ENCODE measurements around the gene NOM1.
"Not testable (repeated sequence)": the region's sequence is repeated elsewhere in the genome, so short reads cannot be mapped to it uniquely, and the experiment has no call there.

Gene NOM1

DNA sequence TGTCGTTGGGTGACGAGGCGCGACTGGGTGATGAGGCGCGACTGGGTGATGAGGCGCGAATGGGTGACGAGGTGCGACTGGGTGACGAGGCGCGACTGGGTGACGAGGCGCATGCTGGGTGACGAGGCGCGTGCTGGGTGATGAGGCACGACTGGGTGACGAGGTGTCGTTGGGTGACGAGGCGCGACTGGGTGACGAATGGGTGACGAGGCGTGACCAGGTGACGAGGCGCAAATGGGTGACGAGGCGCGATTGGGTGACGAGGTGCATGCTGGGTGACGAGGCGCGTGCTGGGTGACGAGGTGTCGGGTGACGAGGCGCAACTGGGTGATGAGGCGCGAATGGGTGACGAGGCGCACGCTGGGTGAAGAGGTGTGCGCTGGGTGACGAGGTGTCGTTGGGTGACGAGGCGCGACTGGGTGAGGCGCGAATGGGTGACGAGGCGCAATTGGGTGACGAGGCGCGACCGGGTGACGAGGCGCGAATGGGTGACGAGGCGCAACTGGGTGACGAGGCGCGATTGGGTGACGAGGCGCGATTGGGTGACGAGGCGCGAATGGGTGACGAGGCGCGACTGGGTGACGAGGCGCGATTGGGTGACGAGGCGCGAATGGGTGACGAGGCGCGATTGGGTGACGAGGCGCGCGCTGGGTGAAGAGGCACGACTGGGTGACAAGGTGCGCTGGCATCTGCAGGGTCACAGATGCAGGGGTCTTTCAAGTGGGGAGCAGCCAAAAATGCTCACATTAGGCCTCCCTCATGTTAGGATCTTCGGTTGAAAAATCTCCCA is 7.9 kb upstream of the NOM1 start:
- DNase-seq (ENCODE audit: low read depth in 2 of 2): no peak

DNA sequence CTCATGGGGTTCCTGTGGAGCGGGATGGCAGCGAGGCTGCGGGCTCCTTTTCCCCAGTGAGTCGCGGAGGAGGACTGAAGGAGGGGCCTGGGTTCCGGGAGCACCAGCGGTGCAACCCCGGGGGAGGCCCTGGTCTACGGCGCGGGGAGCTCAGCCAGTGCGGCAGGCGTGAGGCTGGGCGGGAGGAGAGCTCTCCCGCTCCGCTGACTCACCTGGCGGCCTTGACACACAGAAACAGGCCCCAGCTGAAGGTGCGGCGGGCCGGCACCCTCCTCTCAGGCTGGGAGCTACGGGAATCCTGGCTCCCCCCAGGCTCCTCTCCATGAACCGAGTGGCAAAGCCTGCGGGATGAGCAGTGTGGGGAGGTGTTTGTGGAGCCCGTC is 6.8 kb upstream of the NOM1 start:
- no peak for DNase-seq (ENCODE audit: low read depth in 2 of 2)

GRCh38 chr7:156943091-156944041 is 6.1 kb upstream of the NOM1 start:
- DNase-seq (ENCODE audit: low read depth in 2 of 2): no peak

DNA sequence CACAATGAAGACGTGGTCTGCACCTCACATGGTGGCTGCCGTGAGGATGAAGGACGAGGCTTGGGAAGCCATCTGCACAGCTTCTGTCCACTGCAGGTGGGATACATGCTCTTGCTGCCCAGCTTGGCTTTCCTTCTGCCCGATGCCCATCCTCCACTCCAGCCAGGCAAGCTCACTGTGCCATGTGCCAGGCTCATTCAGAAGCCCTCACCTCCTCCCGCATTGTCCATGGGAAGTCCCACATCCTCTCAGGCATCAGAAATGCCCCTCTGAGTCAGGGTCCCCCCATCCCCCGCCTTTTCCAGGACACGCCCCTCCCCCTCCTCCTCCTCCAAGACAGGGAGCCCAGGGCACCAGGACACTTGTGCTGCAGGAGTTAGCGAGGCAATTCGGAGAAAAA is 4.6 kb upstream of the NOM1 start:
- no peak for DNase-seq (ENCODE audit: low read depth in 2 of 2)

DNA sequence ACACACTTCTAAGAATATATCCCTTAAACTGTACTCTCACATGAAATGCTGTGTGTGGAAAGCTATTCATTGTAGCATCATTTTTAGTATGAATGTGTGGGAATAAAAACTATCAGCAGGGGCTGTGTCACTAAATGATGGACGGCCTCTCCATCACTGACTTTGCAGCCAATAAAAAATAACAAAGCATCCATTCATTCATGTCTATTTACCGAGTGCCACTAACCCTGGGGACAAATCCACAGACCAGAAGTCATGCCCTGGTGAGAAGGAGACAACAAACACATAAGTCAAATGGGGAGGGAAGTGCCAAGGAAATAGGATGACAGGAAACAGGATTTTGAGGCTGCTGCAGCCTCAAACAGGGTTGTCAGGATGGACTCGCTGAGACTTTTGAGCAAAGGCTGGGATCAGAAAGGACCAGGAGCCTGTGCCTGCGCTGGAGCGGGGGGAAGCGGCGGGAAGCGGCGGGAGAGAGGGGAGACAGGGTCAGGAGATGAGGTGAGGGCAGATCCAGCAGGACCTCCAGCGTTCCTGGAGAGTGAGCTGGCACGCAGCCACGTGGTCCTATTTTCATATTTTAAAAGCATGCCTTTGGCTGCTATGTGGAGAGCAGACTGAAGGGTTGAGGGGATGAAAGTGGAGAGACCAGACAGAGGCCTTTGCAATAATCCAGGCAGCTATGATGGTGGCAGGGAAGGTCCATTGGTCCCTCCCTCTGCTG is 2.2 kb upstream of the NOM1 start:
- no peak for DNase-seq (ENCODE audit: low read depth in 2 of 2)

DNA sequence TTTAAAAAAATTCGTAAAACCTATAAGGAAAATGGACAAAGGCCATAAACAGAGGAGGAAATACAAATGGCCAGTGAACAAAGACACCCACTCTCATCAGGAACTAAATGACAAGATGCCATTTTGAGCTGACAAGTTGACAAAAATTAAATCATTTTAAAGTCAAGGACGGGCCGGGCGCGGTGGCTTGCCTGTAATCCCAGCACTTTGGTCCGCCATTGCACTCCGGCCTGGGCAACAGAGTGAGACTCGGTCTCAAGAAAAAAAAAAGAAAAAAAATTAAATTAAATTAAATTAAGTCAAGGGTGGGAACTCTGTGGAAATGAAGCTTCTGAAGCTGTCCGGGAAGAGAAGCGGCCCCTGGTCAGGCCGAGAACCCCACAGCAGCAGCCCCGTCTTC is 1.2 kb upstream of the NOM1 start:
- DNase-seq (ENCODE audit: low read depth in 2 of 2): no peak

DNA sequence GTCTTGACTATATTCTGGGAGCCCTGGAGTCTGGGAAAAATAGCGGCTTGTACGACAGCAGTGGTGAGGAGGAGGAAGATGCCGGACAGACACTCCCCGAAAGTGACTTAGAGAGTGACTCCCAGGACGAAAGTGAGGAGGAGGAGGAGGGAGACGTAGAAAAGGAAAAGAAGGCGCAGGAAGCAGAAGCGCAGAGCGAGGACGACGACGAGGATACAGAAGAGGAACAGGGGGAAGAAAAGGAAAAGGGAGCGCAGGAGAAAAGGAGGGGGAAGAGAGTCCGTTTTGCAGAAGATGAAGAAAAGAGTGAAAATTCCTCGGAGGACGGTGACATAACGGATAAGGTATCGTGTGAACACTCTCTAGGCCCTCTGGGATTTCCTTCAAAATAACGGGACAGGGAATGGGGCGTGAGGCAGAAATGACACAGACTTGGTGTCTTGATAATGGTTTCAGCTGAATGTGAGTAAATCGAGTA is 908 bp downstream of the NOM1 start:
- DNase-seq (ENCODE audit: low read depth in 2 of 2): no peak

GRCh38 chr7:156953215-156953614 is 3.7 kb downstream of the NOM1 start:
- DNase-seq (ENCODE audit: low read depth in 2 of 2): not testable (repeated sequence)

DNA sequence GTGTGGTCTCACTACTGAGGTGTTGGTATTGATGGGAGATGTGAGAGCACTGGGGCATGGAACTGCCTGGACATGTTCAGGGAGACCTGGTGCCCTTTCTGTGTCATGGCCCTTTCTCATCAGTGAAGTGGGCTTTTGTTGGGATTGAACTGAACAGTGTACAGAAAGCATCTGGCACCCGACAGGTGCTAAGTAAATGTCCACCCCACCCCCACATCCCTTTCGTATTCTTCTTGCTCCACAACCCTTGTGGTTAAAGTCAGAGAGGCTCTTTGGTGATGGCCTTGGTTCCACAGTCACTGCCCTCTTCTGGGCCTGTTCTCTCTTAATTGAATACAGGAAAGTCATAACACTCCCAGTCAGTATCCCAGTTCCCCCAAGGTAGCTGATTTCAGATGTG is 5.4 kb downstream of the NOM1 start:
- DNase-seq (ENCODE audit: low read depth in 2 of 2): no peak

DNA sequence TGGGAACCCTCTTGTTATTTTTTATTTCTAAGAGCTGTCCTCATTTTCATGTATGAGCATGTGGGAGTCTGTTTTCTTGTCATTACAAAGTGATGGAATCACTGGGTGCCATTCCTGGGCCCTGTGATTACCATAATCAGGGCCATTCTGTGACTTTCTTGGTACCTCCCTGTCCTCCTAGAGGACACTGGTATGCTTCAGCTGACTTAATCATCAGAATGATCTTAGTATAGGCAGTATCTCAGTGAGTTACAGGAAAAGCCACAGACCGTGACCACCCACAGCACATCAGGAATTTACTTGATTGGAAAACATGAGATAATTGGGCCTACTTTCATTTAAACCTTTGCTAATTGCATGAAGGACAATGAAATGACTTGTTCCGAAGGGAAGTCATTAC is 7.2 kb downstream of the NOM1 start:
- DNase-seq (ENCODE audit: low read depth in 2 of 2): no peak

GRCh38 chr7:156962145-156962544 is 12.6 kb downstream of the NOM1 start:
- DNase-seq (ENCODE audit: low read depth in 2 of 2): no peak

- DNase-seq (ENCODE audit: low read depth in 2 of 2): no peak
These were observed 13.4 kb downstream of the NOM1 start for GRCh38 chr7:156962897-156963296.

GRCh38 chr7:156963472-156963871 is 14.0 kb downstream of the NOM1 start:
- DNase-seq (ENCODE audit: low read depth in 2 of 2): no peak

- no peak for DNase-seq (ENCODE audit: low read depth in 2 of 2)
These were observed 15.5 kb downstream of the NOM1 start for GRCh38 chr7:156964971-156965370.

GRCh38 chr7:156966387-156966786 is 16.9 kb downstream of the NOM1 start:
- no peak for DNase-seq (ENCODE audit: low read depth in 2 of 2)

DNA sequence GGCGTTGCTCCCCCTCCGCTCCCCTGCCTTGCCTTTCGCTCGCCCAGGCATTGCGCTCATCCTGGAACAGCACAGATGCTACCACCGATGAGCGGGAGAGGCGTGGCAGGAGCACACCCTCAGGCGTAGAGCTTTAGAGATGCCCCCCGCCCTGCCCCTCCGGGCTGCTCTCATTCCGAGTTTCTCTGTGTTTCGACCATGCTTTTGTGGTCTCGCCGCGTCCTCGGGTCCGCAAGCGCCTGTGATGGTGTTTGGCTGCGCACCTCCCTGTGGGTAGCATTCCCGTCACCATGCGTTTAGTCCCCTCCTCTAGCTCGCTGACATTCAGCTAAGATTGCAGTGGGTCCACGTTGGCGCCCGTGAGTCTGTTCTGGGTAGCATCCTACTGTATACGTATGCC is 18.7 kb downstream of the NOM1 start:
- no peak for DNase-seq (ENCODE audit: low read depth in 2 of 2)

DNA sequence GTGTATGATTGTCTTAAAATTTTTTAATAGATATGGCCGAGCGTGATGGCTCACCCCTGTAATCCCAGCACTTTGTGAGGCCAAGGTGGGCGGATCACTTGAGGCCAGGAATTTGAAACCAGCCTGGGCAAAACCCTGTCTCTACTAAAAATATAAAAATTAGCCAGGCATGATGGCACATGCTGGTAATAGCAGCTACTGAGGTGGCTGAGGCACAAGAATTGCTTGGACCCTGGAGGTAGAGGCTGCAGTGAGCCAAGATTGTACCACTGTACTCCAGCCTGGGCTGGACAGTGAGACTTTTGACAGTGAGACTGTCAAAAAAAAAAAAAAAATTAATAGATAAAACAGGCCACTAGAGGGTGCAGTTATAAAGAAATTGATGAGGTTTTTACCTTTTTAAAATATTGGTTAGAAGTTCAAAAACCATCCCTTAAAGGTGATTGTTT is 20.5 kb downstream of the NOM1 start:
- DNase-seq (ENCODE audit: low read depth in 2 of 2): no peak

DNA sequence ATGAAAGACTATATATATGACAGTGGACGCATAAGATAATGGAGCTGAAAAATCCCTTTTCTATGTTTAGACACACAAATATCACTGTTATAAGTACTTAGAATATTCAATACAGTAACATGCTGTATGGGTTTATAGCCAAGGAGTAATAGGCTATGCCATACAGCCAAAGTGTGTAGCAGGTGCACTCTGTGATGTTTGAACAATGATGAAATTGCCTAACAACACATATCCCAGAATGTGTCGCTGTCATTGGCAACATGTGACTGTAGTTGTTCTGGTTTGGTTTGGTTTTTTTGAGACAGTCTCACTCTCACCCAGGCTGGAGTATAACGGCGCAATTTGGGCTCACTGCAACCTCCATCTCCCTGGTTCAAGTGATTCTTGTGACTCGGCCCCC is 26.1 kb downstream of the NOM1 start:
- DNase-seq (ENCODE audit: low read depth in 2 of 2): no peak

DNA sequence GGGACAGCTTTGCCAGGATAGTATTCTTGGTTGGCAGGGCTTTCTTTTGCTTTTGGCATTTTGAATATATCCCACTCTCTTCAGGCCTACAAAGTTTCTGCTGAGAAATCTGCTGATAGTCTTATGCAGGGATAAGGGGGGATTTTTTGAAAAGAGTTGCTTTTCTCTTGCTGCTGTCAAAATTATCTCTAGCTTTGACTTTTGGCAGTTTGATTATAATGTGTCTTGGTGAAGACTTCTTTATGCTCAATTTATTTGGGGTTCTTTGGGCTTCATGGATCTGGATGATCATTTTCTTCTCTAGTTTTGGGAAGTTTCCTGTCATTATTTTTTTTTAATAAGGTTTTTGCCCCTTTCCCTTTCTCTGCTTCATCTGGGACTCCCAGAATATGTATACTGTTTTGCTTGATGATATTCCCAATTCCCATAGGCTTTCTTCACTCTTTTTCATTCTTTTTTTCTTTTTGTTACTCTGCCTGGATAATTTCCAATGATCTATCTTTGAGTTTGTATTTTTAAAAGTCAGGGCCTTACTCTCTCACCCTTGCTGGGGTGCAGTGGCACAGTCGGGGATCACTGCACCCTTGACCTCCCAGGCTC is 29.6 kb downstream of the NOM1 start:
- no peak for DNase-seq (ENCODE audit: low read depth in 2 of 2)

GRCh38 chr7:156979711-156980110 is 30.2 kb downstream of the NOM1 start:
- no peak for DNase-seq (ENCODE audit: low read depth in 2 of 2)

DNA sequence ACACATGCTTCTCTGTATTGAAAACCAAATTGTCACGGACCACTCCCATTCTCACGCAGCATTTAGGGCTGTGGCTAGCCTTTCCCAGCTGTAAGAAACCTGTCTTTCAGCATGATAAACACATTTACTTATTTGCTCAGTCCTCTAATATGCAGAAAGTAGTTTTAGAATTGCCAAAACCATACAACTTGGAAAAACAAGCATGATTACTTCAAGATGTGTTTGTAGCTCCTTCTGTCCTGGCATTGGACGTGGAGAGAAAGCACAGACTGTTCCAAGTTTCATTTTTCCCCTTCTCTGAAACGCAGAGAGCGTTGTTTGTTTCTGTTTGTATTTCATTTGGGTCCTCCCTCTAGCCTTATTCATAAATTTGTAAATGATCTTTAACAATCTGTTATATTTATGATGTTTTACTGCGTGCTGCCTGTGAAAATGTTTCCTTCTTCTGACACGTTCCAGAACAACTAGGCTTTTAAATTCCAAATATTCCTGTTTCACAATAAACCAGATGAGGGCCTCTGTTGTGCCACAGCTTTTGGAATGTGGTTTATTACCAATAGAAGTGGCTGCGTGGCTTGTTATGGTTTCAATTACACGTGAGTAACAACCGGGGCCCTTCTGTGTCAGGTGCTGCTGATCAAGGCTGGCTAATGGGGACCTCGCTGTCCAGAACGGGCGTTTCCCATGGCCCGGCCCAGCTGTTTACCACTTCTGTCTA is 34.8 kb downstream of the NOM1 start:
- DNase-seq (ENCODE audit: low read depth in 2 of 2): no peak
